Mesenchymal stem cell (in vitro differentiated cells and primary cell): ENCODE data around the gene GCAT.

Source experiments
- DNase-seq: peaks from one replicate; pipeline ENCODE4 v3.0.0-alpha.2; 2013
- H2AFZ ChIP-seq: one replicate; pipeline ENCODE4 v1.6.1; 2013; ENCODE audit warnings: low read depth, mild to moderate bottlenecking, control low read depth, inconsistent platforms, low read length, moderate library complexity
- H2AK5ac ChIP-seq: 2 replicates; pipeline ENCODE4 v1.6.1; 2013; ENCODE audit warnings: low read length, moderate library complexity, mild to moderate bottlenecking, inconsistent platforms; ENCODE audit not compliant: severe bottlenecking
- H2BK120ac ChIP-seq: one replicate; pipeline ENCODE4 v1.6.1; 2013; ENCODE audit warnings: low read depth, mild to moderate bottlenecking, inconsistent platforms, low read length, moderate library complexity
- H2BK12ac ChIP-seq, 2 experiments: one replicate each; pipeline ENCODE4 v1.6.1; 2013; ENCODE audit warnings: inconsistent platforms in 2 of 2, low read length in 2 of 2, mild to moderate bottlenecking in 2 of 2, moderate library complexity in 2 of 2, control low read depth in 1 of 2
- H2BK15ac ChIP-seq: one replicate; pipeline ENCODE4 v1.6.1; 2013; ENCODE audit warnings: mild to moderate bottlenecking, low read depth, inconsistent platforms; ENCODE audit not compliant: poor library complexity, severe bottlenecking
- H2BK5ac ChIP-seq: 2 replicates; pipeline ENCODE4 v1.6.1; 2013; ENCODE audit warnings: low read depth, mild to moderate bottlenecking, low read length, control low read depth, inconsistent platforms; ENCODE audit not compliant: poor library complexity, severe bottlenecking
- H3K14ac ChIP-seq, 2 experiments: one replicate each; pipeline ENCODE4 v1.6.1; 2013; ENCODE audit warnings: inconsistent platforms in 2 of 2, low read length in 2 of 2, control low read depth in 1 of 2, mild to moderate bottlenecking in 1 of 2, moderate library complexity in 1 of 2
- H3K18ac ChIP-seq, 2 experiments: one replicate each; pipeline ENCODE4 v1.6.1; 2013; ENCODE audit warnings: inconsistent platforms in 2 of 2, low read length in 2 of 2, control low read depth in 1 of 2, low read depth in 1 of 2, mild to moderate bottlenecking in 1 of 2
- H3K23ac ChIP-seq, 2 experiments: one replicate each; pipeline ENCODE4 v1.6.1; 2013; ENCODE audit warnings: inconsistent platforms in 2 of 2, low read length in 2 of 2, mild to moderate bottlenecking in 2 of 2, moderate library complexity in 2 of 2, control low read depth in 1 of 2
- H3K27ac ChIP-seq: 2 replicates; pipeline ENCODE4 v1.5.1; 2013; ENCODE audit warnings: mild to moderate bottlenecking, moderate library complexity, low read length, control low read depth, inconsistent platforms; ENCODE audit not compliant: poor library complexity, severe bottlenecking
- H3K27me3 ChIP-seq, 2 experiments: 2 replicates each; pipeline versions ENCODE4 v1.6.1 to v1.7.0; 2013; ENCODE audit warnings: low read length in 2 of 2, mild to moderate bottlenecking in 2 of 2, moderate library complexity in 2 of 2, control low read depth in 1 of 2, inconsistent platforms in 1 of 2; ENCODE audit not compliant: control insufficient read depth in 1 of 2, insufficient read depth in 1 of 2
- H3K36me3 ChIP-seq, 2 experiments: 2 replicates each; pipeline versions ENCODE4 v1.6.1 to v1.7.0; 2013; ENCODE audit warnings: low read length in 2 of 2, control low read depth in 1 of 2, inconsistent platforms in 1 of 2, low read depth in 1 of 2, mild to moderate bottlenecking in 1 of 2; ENCODE audit not compliant: insufficient read depth in 2 of 2, control insufficient read depth in 1 of 2
- H3K4ac ChIP-seq, 2 experiments: one replicate each; pipeline ENCODE4 v1.6.1; 2013; ENCODE audit warnings: inconsistent platforms in 2 of 2, low read length in 2 of 2, mild to moderate bottlenecking in 2 of 2, moderate library complexity in 2 of 2, control low read depth in 1 of 2, low read depth in 1 of 2
- H3K4me1 ChIP-seq: 2 replicates; pipeline ENCODE4 v1.6.1; 2013; ENCODE audit warnings: low read depth, low read length, control low read depth; ENCODE audit not compliant: control insufficient read depth, insufficient read depth
- H3K4me2 ChIP-seq: 2 replicates; pipeline ENCODE4 v1.6.1; 2013; ENCODE audit warnings: low read length, mild to moderate bottlenecking, inconsistent platforms; ENCODE audit not compliant: poor library complexity, severe bottlenecking
- H3K4me3 ChIP-seq, 2 experiments: 2 replicates each; pipeline versions ENCODE4 v1.5.1 to v1.7.0; 2013; ENCODE audit warnings: low read length in 2 of 2, mild to moderate bottlenecking in 2 of 2, control low read depth in 1 of 2, low read depth in 1 of 2; ENCODE audit not compliant: insufficient read depth in 1 of 2
- H3K79me1 ChIP-seq: replicated peaks from 2 replicates; pipeline ENCODE4 v1.6.1; 2013; ENCODE audit warnings: mild to moderate bottlenecking, control low read depth, low read length, inconsistent platforms; ENCODE audit not compliant: poor library complexity, severe bottlenecking
- H3K9ac ChIP-seq: 2 replicates; pipeline ENCODE4 v1.7.0; 2013; ENCODE audit warnings: mild to moderate bottlenecking, low read length, moderate library complexity
- H3K9me3 ChIP-seq: 2 replicates; pipeline ENCODE4 v1.7.0; 2013; ENCODE audit warnings: mild to moderate bottlenecking, low read length; ENCODE audit not compliant: control insufficient read depth
- H4K8ac ChIP-seq: one replicate; pipeline ENCODE4 v1.6.1; 2013; ENCODE audit warnings: inconsistent platforms, mild to moderate bottlenecking, low read length, moderate library complexity
- H4K91ac ChIP-seq: one replicate; pipeline ENCODE4 v1.6.1; 2013; ENCODE audit warnings: mild to moderate bottlenecking, low read length, inconsistent platforms
- WGBS: methylation state at CpG from one replicate; pipeline ENCODE4 v1.1.7; 2013; ENCODE audit warnings: mixed read lengths; 5-methylcytosine and 5-hydroxymethylcytosine counted together

GCAT gene

GRCh38 chr22:37822079-37822833 lies 14.5 kb downstream of the GCAT start:
- Histone ChIP-seq H3K23ac (no peak overlapping the region), H3K4me2 (no peak overlapping the region), H2AFZ (no peak overlapping the region), H2AK5ac (no peak overlapping the region), H4K91ac (no peak overlapping the region), H3K27ac (no peak overlapping the region), H3K4me1 (peaks cover 27% of the 10 kb centered on the region), H2BK5ac (no peak overlapping the region), H3K9me3 (no peaks in the 10 kb centered on the region), H3K18ac (no peak overlapping the region), H3K36me3 (peaks cover 0 to 6% of the 10 kb centered on the region in 2 experiments), H2BK15ac (no peak overlapping the region), H2BK12ac (no peak overlapping the region), H3K79me1 (no peaks in the 10 kb centered on the region), H3K14ac (no peak overlapping the region), H3K9ac (no peak overlapping the region), H3K4me3 (no peak overlapping the region), H3K4ac (no peak overlapping the region), H3K27me3 (peaks cover 46 to 50% of the 10 kb centered on the region in 2 experiments), H2BK120ac (no peak overlapping the region), H4K8ac (peak overlapping the region; percentile 55)
- DNase-seq, result no peak
- 45% methylated on average over 6 of the region's 8 CpGs for WGBS

GRCh38 chr22:37823134-37823985 lies 15.6 kb downstream of the GCAT start, which contains the start of gene GALR3:
Gene GALR3 (plus strand): TSS chr22:37823382. CDS start chr22:37823407, 25 bp downstream.
- no peak for DNase-seq
- H2BK15ac ChIP-seq, result peak within 1 kb of the TSS; percentile 15
- H2BK120ac ChIP-seq, result no peak within 1 kb of the TSS
- no peak within 1 kb of the TSS for H2AK5ac ChIP-seq
- WGBS, result 77% methylated on average over 21 of the region's 21 CpGs
- no peak within 1 kb of the TSS for H2BK5ac ChIP-seq
- H3K4me3 ChIP-seq, result no peak within 1 kb of the TSS
- no peaks in the 10 kb centered on the region for H3K9me3 ChIP-seq
- H3K27me3 ChIP-seq, result peaks cover 46 to 50% of the 10 kb centered on the region in 2 experiments
- peaks cover 20% of the 10 kb centered on the region for H3K4me1 ChIP-seq
- H3K27ac ChIP-seq, result no peak within 1 kb of the TSS
- no peak within 1 kb of the TSS for H4K91ac ChIP-seq
- no peak within 1 kb of the TSS for H3K4ac ChIP-seq
- no peak within 1 kb of the TSS for H3K23ac ChIP-seq
- H4K8ac ChIP-seq, result peak within 1 kb of the TSS; percentile 55
- H2AFZ ChIP-seq, result no peak within 1 kb of the TSS
- no peak within 1 kb of the TSS for H3K9ac ChIP-seq
- no peak within 1 kb of the TSS for H3K14ac ChIP-seq
- H3K4me2 ChIP-seq, result no peak within 1 kb of the TSS
- no peaks in the 10 kb centered on the region for H3K79me1 ChIP-seq
- peaks cover 0 to 9% of the 10 kb centered on the region in 2 experiments for H3K36me3 ChIP-seq
- H3K18ac ChIP-seq, result no peak within 1 kb of the TSS
- H2BK12ac ChIP-seq, result no peak within 1 kb of the TSS

- H3K9me3 ChIP-seq, result no peaks in the 10 kb centered on the region
- H2AK5ac ChIP-seq, result no peak overlapping the region
- H3K27me3 ChIP-seq, result peaks cover 40% of the 10 kb centered on the region in 2 experiments
- H4K91ac ChIP-seq, result peak overlapping the region; percentile 29
- H3K4me2 ChIP-seq, result peak overlapping the region; percentile 37
- H3K4me1 ChIP-seq, result peaks cover 12% of the 10 kb centered on the region
- no peak overlapping the region for H3K4ac ChIP-seq
- peak overlapping the region in 1 of 2 experiments; percentile 42 for H3K18ac ChIP-seq
- 12% methylated on average over 91 of the region's 135 CpGs for WGBS
- no peak overlapping the region for H2BK12ac ChIP-seq
- no peak overlapping the region for H3K9ac ChIP-seq
- peaks cover 8 to 20% of the 10 kb centered on the region in 2 experiments for H3K36me3 ChIP-seq
- peak overlapping the region; percentile 51 for H2AFZ ChIP-seq
- no peak overlapping the region for H3K27ac ChIP-seq
- H4K8ac ChIP-seq, result peak overlapping the region; percentile 72
- no peak overlapping the region for H3K23ac ChIP-seq
- H2BK5ac ChIP-seq, result no peak overlapping the region
- no peak overlapping the region for H3K14ac ChIP-seq
- peak overlapping the region; percentile 26 for H2BK15ac ChIP-seq
- no peaks in the 10 kb centered on the region for H3K79me1 ChIP-seq
- H3K4me3 ChIP-seq, result peak overlapping the region; percentile 38 to 55
- no peak overlapping the region for H2BK120ac ChIP-seq
- no peak for DNase-seq
These were observed 17.2 kb downstream of the GCAT start for GRCh38 chr22:37824674-37825641.
